Thoracic aorta (tissue), 2 donors: Measurements from ENCODE around the gene FANCI. TPM values are rescaled to one million over a fixed set of nuclear protein-coding genes. Genes with fewer than 3 reads are reported as not detected.
"Not testable (repeated sequence)": the region's sequence is repeated elsewhere in the genome, so short reads cannot be mapped to it uniquely, and the experiment has no call there.

ENCODE experiments used
- ATAC-seq: fragments of 150-250 bp; one replicate; pipeline ENCODE4 v1.8.0; 2017; ENCODE audit warnings: low read depth; ENCODE audit not compliant: insufficient number of reproducible peaks, low FRiP score
- DNase-seq: peaks from one replicate; pipeline ENCODE4 v3.0.0-alpha.2; 2020; ENCODE audit warnings: low spot score
- H3K27ac ChIP-seq, 2 donors: fragments of 200-600 bp; sonication (generic); 1 replicate in 1 of 2; 2 replicates in 1 of 2; pipeline ENCODE4 v1.5.1; 2016; ENCODE audit warnings: mild to moderate bottlenecking in 2 of 2, moderate library complexity in 2 of 2
- H3K27me3 ChIP-seq: fragments of 200-600 bp; sonication (generic); replicated peaks from 2 replicates; pipeline ENCODE4 v1.6.0; 2016; ENCODE audit warnings: mild to moderate bottlenecking; ENCODE audit not compliant: insufficient read depth
- H3K36me3 ChIP-seq: fragments of 200-600 bp; sonication (generic); one replicate; pipeline ENCODE4 v1.5.1; 2016
- H3K4me1 ChIP-seq, 2 donors: fragments of 200-600 bp; sonication (generic); 1 replicate in 1 of 2; 2 replicates in 1 of 2; pipeline versions ENCODE4 v1.5.1 to v1.6.0; 2016; ENCODE audit warnings: low read depth in 2 of 2, mild to moderate bottlenecking in 1 of 2; ENCODE audit not compliant: control insufficient read depth in 1 of 2
- H3K4me3 ChIP-seq: fragments of 200-600 bp; sonication (generic); 2 replicates; pipeline ENCODE4 v1.5.1; 2016; ENCODE audit warnings: mild to moderate bottlenecking
- H3K9me3 ChIP-seq: fragments of 200-600 bp; sonication (generic); 2 replicates; pipeline ENCODE4 v1.5.1; 2016
- CTCF ChIP-seq: fragments of 200-600 bp; sonication (generic); IDR thresholded peaks from one replicate; pipeline ENCODE4 v1.5.1; 2019; ENCODE audit warnings: antibody characterized with exemption
- total RNA-seq, 2 donors: library from RNA; depleted of rRNA; stranded (reverse); fragments of >200 nt; gene quantifications; one replicate each; pipeline versions ENCODE4 v1.1.0 to v1.2.3, GENCODE V29; 2016

Gene FANCI
- total RNA-seq, 2 donors from 2014 or later: 3.0 to 16.2 TPM

DNA sequence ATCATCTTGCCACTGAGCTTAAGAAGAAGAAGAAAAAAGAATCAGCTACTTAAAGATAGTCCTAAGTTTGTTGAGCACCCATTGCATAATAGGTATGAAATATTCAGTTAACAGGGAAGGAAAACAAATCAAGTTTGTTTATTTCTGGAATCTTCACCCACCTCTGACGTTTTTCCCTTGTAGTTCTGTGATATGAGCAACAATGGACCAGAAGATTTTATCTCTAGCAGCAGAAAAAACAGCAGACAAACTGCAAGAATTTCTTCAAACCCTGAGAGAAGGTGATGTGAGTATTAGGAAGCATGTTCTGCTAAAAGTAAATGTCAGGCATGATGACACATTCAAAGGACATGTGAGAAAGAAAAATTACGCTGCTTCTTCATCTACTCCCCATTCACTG lies 3.7 kb downstream of the FANCI start:
- no peaks in the 10 kb centered on the region for H3K9me3 ChIP-seq
- no peak for ATAC-seq
- H3K4me1 ChIP-seq: peaks cover 6 to 16% of the 10 kb centered on the region in 2 donors
- no peak for DNase-seq
- TF ChIP-seq CTCF: no peak
- H3K27me3 ChIP-seq: no peaks in the 10 kb centered on the region
- no peak overlapping the region for H3K4me3 ChIP-seq
- H3K36me3 ChIP-seq: no peaks in the 10 kb centered on the region
- no peak overlapping the region for H3K27ac ChIP-seq

DNA sequence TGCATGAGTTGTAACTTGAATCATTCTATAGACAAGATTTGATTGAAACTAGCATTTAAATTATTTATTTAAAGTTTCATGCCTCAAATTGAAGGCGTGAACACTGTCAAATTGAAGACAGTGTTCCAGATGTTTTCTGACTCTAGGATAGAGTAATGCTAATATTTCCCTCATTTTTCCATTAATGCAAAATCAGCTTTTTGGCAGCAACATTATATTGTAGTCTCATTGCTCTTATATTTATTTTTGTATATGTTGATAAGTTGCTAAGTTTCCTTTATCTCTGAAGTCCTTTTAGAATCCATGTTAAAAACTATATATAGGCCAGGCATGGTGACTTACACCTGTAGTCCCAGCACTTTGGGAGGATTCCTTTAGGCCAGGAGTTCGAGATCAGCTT lies 4.8 kb downstream of the FANCI start:
- no peak for DNase-seq
- Histone ChIP-seq H3K4me1 (peaks cover 6 to 10% of the 10 kb centered on the region in 2 donors), H3K27ac (no peak overlapping the region), H3K36me3 (no peaks in the 10 kb centered on the region), H3K27me3 (no peaks in the 10 kb centered on the region), H3K4me3 (no peak overlapping the region), H3K9me3 (no peaks in the 10 kb centered on the region)
- TF ChIP-seq CTCF: no peak
- ATAC-seq: no peak

- not testable (repeated sequence) for H3K36me3 ChIP-seq, ATAC-seq, H3K4me1 ChIP-seq, H3K27me3 ChIP-seq, H3K27ac ChIP-seq, H3K9me3 ChIP-seq, DNase-seq, H3K4me3 ChIP-seq
Measured at GRCh38 chr15:89250142-89250541, 6.4 kb downstream of the FANCI start.

- H3K27me3 ChIP-seq, H3K4me3 ChIP-seq, ATAC-seq, H3K27ac ChIP-seq, H3K9me3 ChIP-seq, DNase-seq, H3K4me1 ChIP-seq, H3K36me3 ChIP-seq: not testable (repeated sequence)
Measured at GRCh38 chr15:89277281-89277680, 33.5 kb downstream of the FANCI start.

DNA sequence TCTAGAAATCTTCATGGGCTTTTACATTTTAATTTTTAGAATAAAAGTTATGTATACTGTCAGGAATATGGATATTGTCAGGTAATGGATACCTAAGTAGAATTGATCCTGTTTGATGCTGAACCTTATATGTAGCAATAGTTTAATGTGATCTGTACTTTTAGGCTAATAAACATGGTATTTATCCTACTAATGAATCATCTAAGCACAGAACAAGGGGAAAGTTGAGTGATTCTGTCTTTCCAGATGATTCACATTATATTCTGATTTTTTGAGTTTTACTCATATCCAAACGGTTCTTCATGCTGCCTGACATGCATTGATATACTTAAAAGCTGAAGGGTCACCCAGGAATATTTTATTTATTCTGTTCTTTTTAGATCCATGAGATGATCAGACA lies 34.5 kb downstream of the FANCI start:
- DNase-seq (no peak), ATAC-seq (no peak)
- TF ChIP-seq CTCF: no peak
- Histone ChIP-seq H3K4me3 (no peak overlapping the region), H3K27me3 (no peaks in the 10 kb centered on the region), H3K27ac (no peak overlapping the region), H3K36me3 (no peaks in the 10 kb centered on the region), H3K9me3 (no peaks in the 10 kb centered on the region), H3K4me1 (no peaks in the 10 kb centered on the region)

DNA sequence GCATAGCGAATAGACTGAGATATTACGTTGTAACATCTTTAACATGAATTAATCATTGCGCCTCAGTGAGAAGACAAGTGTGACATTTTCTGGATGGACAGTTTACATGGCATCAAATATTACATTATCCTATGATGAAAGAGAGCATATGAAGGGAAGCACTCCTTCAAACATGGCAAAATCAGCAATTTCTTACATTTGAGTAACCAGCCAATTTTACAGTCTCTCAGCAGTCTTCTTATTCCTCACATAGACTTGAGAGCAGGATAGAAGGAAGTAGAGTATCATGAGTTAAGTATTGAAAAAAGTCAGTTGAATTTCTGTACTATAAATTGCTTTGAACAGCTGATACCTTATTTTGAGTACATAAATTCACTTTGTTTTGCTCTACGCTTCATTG lies 38.9 kb downstream of the FANCI start:
- Histone ChIP-seq H3K27me3 (no peaks in the 10 kb centered on the region), H3K27ac (no peak overlapping the region), H3K9me3 (no peaks in the 10 kb centered on the region), H3K4me3 (no peak overlapping the region), H3K36me3 (no peaks in the 10 kb centered on the region), H3K4me1 (no peaks in the 10 kb centered on the region)
- TF ChIP-seq CTCF: no peak
- ATAC-seq: no peak
- DNase-seq: no peak
